SIG-M5 treated with dmso at 0.1 percent for 504 hours (cell line): Measurements from ENCODE around the gene CYP20A1.
"Not testable (repeated sequence)": the region's sequence is repeated elsewhere in the genome, so short reads cannot be mapped to it uniquely, and the experiment has no call there.

Source experiments
- DNase-seq: peaks from one replicate; lab custom pipeline; 2025; ENCODE audit not compliant: unreplicated experiment; lab: John Stamatoyannopoulos, UW

CYP20A1 gene

DNA sequence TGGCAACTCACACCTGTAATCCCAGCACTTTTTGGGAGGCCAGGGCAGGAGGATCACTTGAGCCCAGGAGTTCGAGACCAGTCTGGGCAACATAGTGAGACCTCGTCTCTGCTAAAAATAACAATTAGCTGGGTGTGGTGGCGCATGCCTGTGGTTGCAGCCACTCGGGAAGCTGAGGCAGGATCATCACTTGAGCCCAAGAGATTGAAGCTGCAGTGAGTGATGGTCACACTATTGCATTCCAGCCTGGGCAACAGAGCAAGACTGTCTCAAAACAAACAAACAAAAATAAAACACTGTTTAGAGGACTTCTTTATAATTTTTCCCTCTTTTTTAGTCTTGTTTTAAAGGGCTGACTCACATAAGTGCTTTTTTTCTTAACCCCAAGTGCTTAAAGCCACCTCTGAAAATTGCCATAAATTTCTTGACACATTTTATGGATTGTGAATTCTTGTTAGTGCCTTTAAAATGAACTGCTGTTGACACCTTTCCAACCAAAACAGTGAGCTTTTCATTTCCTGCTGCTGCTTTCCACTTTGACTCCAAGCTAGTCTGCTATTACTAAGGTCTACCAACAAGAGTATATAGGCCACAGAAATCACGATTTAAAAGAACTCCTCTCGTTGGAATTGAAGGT is 41.7 kb downstream of the CYP20A1 start:
- no peak for DNase-seq

DNA sequence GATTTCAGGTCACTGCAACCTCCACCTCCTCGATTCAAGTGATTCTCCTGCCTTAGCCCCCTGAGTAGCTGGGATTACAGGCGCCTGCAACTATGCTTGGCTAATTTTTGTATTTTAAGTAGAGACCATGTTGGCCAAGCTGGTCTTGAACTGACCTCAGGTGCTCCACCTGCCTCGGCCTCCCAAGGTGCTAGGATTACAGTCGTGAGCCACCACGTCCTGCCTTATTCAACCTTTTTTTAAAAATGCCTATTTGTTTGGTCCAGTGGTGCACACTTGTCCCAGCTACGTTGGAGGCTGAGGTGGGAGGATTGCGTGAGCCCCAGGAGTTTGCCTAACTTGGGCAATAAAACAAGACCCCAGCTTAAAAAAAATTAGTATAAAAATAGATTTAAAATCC is 43.3 kb downstream of the CYP20A1 start:
- DNase-seq, result no peak

DNA sequence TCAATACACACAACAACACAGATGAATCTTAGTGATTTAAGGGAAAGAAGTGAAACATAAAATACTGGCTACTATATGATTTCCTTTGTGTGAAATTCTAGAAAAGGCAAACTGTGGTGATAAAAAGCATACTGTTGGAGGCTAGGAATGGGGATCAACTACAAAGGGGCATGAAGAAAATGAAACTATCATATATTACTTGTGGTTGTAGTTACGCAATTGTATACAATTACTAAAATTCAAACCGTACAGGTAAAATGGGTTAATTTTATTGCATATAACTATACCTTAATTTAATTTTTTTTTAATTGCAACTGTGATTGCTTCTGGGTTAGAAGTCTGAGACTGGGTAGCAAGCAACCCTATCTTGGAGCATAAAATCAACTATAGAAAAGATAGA is 47.7 kb downstream of the CYP20A1 start:
- no peak for DNase-seq

DNA sequence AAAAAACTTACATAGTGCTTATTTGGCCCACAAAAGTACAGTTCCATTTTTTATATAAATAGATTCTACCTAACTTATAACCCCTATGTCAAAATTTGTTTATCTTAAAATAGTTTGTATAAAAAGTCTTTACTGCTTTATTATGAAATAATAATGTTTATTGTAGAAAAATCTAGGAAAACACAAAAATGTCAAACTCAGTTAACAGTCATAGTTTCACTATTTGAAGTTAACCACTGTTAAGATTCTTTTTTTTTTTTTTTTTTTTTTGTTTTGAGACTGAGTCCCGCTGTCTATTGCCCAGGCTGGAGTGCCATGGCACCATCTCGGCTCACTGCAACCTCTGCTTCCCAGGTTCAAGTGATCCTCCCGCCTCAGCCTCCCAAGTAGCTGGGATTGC is 62.8 kb downstream of the CYP20A1 start:
- no peak for DNase-seq

DNA sequence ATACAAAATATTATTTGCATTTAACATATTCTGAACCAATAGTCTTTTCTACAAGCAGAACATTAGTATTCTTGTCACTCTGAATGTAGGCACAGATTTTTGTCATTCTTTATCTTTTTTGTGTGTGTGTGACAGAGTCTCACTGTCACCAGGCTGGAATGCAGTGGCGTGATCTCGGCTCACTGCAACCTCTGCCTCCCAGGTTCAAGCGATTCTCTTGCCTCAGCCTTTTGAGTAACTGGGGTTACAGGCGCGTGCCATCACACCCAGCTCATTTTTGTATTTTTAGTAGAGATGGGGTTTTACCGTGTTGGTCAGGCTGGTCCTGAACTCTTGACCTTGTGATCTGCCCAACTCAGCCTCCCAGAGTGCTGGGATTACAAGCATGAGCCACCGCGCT is 63.8 kb downstream of the CYP20A1 start:
- not testable (repeated sequence) for DNase-seq

DNA sequence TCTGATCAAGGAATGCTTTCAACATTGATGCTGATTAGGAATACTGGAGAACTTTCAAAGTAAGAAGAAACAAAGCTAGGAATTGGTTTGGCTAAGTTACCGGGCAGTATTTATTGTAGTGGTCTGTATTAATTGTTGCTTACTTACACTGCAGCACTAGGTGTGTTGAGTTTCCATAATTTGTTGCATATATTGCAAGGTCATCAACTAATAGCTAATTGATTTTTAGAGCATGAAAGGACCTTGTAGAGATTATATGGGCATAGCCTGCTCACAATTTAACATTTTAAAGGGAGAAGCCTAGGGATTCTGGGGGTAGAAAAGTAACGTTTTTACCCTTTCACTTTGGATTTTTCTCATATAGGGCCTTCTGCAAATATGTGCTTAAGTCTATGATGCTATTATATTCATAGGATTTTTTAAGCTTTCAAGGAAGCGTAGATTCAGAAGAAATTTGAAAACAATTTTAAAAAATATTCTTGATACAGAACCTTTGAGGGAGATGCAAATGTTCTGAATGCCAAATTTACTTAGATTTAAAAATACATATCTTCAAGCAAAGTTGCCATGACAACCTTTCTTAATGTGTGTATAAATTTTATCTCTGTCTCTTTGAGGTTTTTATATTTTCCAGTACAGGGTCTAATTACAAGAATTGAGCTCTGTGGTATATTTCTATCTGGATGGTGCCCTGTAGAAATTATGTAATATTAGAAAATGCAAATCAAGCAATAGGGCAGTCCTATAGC is 72.0 kb downstream of the CYP20A1 start:
- DNase-seq, result no peak

DNA sequence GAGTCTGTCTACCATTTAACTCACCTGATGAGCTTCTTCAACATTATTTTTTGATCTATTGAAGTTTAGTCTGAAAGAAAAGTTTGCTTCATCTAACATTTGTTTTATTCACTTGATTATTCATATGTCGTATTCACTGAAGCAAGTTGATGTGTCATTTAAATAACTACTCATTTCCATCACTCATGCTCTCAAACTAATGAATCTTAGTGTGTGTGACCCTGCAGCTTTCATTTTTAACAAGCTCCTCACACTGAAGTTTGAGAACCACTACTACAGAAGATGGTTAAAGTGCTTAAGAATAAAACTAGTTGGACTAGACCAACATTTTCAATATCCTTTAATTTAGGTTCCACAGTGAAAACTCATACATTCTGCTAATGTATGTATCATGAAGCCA is 87.5 kb downstream of the CYP20A1 start:
- DNase-seq, result no peak

DNA sequence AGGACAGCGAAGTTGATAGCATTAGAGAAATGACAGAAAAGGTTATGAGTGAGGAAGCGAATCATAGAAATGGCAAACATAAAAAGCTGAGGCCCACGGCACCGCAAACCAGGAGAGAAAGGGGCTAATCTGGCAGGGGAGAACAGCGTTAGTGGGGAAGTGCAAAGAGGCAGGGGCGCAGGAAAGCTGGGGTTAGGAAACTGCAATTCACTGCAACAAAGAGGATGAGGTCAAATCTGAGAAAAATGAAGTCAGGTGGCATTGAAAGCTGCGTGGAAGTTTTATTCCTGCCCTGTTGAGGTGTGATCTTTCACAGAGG is 88.7 kb downstream of the CYP20A1 start:
- DNase-seq, result peak; percentile 43

DNA sequence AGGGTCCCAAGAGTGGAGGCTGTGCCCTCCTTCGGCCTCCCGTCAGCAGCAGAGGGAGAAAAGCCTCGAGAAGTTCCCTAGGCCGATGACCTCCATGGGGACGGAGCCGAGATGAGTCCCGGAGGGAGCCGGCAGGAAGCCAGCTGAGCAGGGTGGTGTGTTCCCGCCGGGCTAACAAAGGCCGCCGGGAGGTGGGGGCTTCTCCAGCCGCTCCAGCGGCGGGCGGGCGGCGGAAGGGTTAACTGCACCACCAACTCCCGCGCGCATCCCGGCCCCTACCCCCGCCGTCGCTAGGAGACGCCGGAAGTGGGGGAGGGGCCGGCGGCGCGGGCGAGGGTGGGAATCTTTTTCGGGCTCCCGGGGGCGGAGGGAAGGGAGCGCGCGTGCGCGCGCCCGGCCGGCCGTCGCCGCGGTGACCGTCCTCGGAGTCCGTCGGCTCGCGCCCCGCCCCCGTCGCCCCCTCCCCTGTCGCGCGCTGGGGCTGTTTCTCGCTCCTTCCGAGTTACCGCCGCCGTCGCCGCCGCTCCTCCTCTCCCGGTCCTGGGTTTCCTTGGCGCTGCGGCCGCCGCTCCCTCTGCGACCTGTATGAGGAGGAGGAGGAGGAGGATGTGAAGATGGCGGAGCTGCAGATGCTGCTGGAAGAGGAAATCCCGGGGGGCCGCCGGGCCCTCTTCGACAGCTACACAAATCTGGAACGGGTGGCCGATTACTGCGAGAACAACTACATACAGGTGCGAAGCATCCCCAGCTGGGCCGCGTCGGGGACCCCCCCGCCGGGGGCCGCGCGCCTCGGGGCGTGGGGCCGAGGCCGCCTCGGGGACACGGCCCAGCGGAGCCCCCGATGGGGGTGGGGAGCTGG is 89.3 kb downstream of the CYP20A1 start, which contains the start of gene ABI2:
ABI2 (plus strand) TSS at position 494 of the 859 bp plus-strand sequence; CDS start at position 615, 121 bp downstream.
- DNase-seq, result peak; percentile 59

DNA sequence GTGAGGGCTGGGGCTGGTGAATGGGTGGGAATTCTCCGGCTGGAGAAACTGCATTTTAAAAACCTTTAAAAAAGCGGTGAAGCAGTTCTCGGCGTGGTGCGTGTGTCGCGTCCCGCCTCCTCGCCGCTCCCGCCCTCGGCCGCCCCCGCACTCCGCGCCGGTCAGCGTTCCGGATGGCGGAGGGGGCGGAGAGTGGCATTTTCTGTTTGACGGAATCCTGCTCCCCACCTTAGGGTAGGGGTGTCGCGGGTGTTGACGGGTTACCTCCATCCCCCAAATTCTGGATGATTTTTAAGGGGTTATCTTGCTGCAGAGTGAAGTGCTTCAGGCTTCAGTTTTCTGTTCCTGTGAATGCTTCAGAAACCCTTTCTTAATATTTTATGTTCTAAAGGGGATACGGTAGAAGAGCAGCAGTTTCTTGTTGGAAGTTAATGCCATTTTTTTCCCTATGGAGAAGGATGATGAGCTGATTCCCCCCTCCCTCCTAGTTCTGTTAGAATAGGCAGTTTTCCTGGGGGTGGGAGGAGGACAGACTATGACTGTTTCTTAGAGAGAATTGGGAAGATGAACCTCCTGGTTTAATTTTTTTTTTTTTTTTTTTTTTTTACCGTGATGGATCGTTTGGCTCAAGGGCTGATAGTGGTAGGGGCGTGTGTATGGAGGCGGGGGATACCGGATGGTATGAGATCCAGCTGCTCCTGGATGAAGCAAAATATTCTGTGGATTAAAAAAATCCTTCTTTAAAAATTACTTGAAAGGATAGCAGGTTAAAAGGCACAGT is 90.1 kb downstream of the CYP20A1 start:
- peak; percentile 44 for DNase-seq

DNA sequence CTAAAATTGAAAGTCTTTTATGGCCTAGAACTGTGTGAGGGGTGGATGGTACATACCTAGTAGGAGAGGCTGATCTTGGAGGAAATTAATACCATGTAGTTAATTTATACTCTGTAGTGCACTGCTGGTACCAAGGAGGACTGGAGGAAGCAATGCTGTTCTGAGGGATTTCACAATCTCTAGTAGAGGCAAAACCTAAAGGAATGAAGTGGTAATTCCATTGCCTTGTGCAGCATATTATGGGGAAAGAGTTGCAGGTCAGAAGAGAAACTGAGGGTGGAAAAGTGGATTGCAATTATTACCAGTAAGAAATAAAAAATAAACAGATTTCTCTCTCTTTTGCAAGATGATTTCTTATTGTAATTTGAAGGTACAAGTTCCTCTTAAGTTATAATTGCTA is 91.6 kb downstream of the CYP20A1 start:
- DNase-seq, result peak; percentile 46

DNA sequence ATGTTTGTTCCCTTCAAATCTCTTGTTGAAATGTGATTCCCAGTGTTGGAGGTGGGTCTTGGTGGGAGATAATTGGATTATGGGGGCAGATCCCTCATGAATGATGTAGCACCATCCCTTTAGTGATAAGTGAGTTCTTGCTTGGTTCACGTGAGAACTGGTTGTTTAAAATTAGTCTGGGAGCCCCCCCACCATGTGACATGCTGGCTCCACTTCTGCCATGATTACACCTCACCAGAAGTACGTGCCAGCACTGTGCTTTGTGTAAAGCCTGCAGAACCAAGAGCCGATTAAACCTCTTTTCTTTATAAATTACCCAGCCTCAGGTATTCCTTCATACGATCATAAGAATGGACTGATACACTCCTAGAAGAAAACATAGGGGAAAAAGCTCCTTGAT is 99.5 kb downstream of the CYP20A1 start:
- no peak for DNase-seq

DNA sequence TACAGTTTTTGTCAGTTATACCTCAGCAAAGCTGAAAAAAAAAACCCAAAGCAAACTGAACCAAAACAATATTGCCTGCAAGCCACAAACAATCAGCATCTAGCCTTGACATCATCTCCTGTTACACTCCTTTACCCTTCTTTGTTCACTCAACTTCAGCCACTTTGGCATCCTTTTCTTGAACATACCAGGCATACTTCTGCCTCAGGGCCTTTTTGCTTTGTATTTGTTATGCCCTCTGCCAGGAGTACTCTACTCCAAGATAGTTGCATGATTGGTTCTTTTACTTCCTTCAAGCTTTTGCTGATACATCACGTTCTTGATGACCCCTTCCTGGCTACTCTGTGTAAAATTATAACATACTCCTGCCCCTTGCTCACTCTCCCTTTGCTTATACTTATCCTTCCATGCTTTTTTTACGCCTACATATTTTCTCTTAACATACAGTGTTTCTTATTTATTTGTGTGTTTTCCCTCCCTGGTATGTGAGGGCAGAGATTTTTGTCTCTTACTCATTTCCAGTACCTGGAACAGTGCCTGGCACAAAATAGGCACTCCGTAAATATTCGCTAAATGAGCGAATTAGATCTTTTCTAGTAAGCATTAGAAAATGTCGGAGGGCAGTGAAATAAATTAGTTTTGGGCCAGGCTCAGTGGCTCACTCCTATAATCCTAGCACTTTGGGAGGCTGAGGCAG is 102.1 kb downstream of the CYP20A1 start:
- peak; percentile 21 for DNase-seq

DNA sequence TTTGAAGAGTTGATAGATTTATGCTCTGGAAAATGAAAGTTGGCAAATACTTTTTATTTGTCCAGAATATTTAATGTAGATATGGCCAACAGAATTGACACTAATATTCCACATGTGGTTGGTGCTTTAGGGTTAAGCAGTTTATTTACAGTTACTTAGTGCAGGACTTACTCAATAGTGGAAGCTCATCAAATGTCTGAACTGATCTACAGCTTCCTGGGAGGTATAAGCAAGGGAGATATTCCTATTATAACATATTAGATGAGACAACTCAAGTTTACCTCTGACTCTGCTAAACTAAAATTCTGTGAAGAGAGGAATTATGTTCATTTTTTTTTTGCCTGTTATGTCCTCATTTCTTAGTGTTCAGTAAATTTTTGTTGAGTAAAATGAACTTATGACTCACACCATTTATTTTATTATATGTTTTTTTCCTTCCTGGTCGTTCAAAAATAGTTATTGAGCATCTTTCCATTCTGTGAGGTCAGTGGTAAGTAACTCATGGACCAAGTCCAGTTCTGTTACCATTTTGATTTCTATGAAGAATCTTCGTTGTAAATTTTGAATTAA is 103.0 kb downstream of the CYP20A1 start:
- no peak for DNase-seq

DNA sequence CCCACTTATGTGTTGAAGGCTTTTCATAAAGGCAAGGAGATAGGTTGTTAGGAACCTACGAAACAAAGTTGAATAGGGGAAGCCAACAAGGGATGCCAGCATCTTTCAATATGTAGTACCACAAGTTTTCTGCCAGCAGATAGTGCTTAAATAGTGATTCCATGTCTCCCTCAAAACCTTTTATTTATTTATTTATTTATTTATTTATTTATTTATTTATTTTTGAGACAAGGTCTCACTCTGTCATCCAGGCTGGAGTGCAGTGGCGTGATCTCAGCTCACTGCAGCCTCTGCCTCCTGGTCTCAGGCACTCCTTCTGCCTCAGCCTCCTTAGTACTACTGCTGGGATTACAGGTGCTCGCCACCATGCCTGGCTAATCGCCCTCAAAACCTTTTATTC is 103.6 kb downstream of the CYP20A1 start:
- not testable (repeated sequence) for DNase-seq

DNA sequence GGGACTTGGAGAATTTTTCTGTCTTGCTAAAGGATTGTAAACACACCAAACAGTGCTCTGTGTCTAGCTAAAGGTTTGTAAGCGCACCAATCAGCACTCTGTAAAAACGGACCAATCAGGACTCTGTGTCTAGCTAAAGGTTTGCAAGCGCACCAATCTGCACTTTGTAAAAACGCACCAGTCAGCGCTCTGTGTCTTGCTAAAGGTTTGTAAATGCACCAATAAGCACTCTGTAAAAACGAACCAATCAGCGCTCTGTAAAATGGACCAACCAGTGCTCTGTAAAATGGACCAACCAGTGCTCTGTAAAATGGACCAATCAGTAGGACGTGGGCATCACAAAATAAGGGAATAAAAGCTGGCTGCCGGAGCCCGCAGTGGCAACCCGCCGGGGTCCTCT is 105.8 kb downstream of the CYP20A1 start:
- DNase-seq, result no peak

DNA sequence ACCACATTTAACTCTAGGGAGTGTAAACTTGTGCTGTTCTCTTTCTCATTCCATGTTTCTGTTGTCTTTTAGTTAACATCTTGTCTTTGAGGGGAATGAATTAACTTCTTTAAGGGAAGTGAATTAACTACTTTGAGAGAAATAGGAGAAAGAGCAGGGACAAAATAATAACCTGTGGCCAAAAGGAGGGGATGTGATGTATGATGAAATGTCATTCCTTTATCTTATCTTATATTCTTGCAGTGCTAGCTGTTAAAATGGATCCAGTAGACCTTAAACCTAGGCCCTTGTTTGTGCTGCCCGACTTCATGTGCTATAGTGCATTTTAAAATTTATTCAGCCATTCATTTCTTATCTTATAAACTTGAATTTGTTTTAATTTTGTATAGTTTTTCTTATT is 107.8 kb downstream of the CYP20A1 start:
- DNase-seq, result no peak

DNA sequence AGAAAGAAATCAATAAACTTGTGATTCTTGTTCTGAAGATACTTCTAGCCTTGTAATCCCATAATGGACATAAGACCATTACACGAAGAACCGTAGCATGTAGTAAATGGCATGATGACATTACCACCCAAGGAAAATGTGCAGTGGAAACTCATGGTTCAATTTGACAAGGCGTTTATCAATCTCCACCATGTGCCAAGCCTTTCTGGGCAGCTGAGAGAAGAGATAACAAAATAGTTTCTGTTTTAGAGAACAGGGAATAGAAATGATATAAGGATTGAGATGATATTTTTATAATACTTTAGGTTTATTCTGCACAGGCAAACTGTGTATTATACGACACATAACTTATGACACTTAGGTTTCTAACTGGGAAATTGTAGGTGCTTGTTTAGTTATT is 108.6 kb downstream of the CYP20A1 start:
- DNase-seq, result no peak

DNA sequence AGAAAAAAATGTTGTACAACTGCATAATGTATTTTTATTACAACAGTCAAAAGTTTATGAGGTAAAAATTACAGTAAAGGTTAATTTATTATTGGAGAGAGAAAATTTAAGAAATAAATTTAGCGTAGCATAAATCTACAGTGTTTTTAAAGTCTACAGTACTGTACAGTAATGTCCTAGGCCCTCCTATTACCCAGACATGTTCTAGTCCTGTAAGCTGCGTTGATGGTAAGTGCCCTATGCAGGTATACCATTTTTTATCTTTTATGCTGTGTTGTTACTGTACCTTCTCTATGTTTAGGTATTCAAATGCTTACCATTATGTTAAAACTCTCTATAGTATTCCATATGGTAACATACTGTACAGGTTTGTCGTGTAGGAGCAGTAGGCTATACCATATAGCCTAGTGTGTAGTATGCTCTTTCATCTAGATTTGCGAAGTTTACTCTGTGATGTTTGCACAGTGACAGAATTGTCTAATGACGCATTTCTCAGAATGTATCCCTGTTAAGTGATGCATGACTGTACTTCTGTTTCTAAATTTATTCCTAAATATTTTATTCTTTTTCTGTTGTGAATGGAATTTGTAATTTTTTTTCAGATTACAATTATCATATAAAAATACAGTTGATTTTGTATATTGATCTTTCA is 113.9 kb downstream of the CYP20A1 start:
- peak; percentile 36 for DNase-seq

DNA sequence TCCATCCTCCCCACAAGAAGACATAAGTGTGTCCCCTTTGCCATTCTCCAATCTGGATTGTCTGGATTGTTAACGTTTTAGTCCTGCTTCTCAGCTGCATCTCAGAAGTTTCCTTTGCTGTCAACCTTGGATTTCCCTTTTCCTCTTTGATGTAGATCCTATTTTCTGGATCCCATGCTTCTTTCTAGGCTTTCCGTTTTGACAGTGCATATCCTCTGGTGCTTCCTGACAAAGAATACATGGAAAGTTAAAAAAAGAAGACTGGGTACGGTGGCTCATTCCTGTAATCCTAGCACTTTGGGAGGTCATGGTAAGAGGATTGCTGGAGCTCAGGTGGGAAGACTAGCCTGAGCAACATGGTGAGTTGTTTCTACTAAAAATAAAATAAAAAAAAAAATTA is 116.1 kb downstream of the CYP20A1 start:
- DNase-seq, result no peak
